NCI-H2081 treated with DMSO at 0.1 percent for 48 hours (cell line): ENCODE results near the gene RBM28.
"Not testable (repeated sequence)": the region's sequence is repeated elsewhere in the genome, so short reads cannot be mapped to it uniquely, and the experiment has no call there.

ENCODE experiments used
- DNase-seq: peaks from one replicate; lab custom pipeline; 2025; lab: John Stamatoyannopoulos, UW

Gene RBM28

GRCh38 chr7:128344431-128344774 is 695 bp upstream of the RBM28 start:
- DNase-seq: no peak

DNA sequence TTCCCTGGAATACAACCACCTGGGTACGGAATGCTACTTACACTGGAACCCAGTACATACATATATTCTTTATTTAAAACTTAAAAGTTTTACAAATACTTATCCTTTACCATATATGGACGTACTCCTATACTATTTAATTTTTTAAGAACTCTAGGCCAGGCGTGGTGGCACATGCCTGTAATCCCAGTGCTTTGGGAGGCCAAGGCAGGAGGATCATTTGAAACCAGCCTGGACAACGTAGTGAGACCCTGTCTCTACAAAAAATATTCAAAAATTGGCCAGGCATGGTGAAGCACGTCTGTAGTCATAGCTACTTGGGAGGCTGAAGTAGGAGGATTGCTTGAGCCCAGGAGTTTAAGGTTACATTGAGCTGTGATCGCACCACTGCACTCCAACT is 2.0 kb downstream of the RBM28 start:
- no peak for DNase-seq

- no peak for DNase-seq
These were observed 8.0 kb downstream of the RBM28 start for GRCh38 chr7:128335730-128336129.

GRCh38 chr7:128324368-128324680 is 19.4 kb downstream of the RBM28 start:
- DNase-seq: no peak

DNA sequence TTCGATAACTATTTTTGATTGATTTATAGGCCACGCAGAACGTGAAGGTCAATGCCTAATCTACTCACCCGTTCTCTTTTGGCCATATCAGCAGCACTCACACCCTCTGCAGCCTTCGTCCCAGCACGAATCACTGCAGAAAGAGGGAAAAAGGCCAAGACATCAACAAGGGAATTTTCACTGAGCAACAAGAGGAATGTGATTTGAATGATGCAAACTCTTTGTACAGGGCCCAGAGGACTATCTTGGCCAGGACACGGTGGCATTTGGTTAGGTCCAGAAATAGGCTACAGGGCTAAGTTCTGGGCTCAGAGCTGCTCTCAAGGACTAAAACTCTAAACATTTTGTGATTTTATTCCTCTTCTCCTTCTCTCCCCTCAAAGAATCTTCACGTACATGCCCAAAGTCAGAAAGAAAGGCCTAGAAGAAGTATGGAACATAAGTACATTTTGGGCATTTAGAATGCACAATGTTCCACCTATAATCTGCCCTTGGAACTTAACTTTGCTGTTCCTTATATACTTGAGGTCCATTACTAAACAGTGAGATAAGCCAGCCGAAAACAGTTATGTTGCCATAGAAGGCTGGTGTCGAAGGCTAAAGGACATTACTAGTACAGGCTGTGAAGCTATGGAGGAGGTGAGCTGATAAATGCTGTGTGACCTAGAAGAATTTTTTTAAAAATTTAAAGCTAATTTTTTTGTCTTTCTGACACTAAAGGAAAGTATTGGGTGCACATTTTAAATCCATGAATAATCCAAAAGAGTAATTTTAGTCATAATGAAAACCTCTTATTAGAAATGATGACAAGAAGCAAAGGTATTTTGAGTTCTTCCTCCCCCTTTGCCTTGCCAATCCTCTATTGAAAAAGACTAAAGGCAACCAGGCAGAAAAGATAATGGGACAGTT is 20.0 kb downstream of the RBM28 start:
- no peak for DNase-seq

GRCh38 chr7:128323040-128323439 is 20.7 kb downstream of the RBM28 start:
- no peak for DNase-seq

- no peak for DNase-seq
These were observed 21.6 kb downstream of the RBM28 start for GRCh38 chr7:128322040-128322643.

DNA sequence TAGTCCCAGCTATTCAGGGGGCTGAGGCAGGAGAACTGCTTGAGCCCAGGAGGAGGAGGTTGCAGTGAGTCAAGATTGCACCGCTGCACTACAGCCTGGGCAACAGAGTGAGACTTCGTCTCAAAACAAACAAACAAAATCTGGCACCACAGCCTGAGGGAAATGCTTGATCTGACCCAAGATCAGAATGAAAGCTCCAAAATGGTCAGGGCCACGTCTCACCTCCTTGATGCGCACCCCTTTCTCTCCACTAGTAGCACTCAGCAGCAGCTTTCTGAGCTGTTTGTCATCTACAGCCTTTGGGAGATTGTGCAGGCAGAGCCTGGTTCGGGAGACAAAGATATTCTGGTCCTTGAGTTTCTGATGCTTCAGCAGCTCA is 22.7 kb downstream of the RBM28 start:
- DNase-seq: no peak

DNA sequence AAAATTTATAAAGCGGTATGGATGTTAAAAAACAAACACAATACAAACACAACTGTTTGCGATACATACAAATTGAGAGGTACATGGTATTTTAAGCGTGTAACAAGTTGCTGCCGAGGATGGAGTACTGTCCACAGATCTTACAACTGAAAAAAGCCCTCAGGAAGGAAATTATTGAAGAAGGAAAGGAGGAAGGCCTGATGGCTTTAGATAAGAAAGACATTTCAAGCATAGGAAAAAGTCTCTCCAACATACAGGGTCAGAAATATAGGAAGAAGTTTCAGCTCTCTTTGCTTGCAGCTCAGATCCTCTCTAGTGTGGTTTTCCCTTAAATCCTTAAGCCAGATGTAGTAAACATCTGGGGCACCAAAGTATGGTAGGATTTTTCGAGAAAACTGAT is 25.0 kb downstream of the RBM28 start:
- no peak for DNase-seq

GRCh38 chr7:128311013-128311412 is 32.7 kb downstream of the RBM28 start:
- no peak for DNase-seq

DNA sequence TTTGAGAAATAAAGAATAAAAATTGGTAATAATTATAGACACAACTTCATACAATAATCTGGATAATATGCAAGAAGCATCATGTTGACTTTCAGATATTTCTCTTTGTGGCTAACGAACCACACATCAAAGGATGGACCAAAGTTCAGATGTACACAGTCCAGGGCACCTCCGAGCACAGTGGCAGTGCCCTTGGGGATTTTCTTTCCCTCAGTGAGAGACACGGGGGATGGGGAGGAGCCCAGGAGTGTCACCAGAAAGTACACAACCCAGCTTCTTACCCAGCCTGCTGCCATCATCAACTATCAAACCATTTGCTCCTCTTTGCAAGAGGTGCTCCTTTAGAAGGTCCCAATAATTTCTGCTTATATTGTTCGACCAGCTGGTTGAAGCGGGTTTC is 33.2 kb downstream of the RBM28 start:
- no peak for DNase-seq

DNA sequence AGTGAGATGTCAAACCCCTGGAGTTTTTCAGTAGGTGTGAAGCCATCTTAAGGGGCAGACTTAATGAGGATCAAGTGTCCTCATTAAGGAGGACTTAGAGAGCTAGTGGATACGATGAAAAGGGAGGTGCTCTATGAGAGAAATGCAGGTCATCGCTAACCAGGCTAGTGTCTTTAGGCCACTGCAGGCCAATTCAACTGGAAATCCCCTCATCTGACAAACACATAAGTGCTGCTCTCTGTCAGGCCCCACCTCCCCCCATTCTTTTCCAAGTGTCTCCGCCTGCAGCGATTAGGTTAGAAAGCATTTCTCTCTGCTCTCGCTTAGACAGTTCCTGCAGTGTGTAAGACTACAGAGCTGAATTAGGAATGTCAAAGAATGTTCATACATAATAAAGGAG is 33.7 kb downstream of the RBM28 start:
- no peak for DNase-seq

- no peak for DNase-seq
These were observed 34.6 kb downstream of the RBM28 start for GRCh38 chr7:128309124-128309523.

DNA sequence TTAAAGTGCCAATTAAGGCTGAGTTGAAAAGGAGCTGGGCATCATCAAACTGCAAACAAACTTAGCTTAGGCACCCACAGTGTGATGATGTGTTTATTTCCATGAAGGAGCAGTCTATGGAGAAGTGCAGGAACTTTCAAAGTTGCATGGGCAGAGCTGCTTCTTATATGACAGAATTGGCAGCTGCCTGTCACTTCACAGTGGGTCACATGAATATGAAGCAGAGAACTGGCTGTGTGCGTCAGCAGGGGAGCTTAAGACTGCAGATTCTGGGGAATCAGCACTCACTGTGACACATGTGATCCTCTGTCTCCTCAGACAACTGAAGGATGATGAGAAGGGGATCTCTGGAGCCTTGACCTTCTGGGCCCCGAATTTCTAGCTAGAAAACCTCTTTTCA is 36.6 kb downstream of the RBM28 start:
- DNase-seq: no peak

DNA sequence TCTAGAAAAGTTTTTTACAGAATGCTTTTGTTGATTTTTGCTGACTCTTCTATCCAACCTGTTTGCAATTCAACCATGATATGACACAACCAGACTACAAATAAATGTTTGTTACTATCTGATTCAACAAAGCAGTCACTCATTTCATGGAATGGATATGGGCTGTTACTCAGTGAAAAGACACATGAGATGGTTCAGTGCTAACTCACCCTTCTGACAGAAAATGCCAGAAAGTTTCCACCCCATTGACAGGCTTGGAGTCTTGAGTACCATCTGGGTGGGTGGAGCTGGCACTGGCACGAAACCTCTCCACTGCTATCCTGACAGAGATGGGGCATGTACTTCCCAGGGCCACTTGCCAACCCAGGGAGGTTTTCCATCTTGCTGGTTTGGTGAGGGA is 39.5 kb downstream of the RBM28 start:
- DNase-seq: no peak

- no peak for DNase-seq
These were observed 40.1 kb downstream of the RBM28 start for GRCh38 chr7:128303643-128304042.

- no peak for DNase-seq
These were observed 40.6 kb downstream of the RBM28 start for GRCh38 chr7:128303133-128303532.

DNA sequence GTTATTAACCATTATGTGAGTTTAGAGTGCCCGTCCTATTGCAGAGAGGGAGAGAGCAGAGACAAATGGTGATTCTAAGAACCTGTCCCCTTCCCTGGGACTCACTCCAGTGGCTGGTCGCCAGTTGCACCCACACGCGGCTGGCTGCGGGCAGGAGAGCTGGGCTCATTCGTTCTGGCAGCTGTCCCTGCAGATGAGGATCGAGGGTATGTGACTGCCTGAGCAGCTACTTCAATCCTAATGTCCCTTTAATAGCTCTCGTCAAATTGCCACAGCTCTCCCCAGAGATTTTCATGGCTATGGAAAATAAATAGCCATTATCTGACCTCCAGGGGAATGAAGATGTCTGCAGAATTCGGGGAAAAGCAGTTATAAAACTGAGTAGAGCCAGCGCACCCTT is 41.6 kb downstream of the RBM28 start:
- no peak for DNase-seq

GRCh38 chr7:128299109-128299607 is 44.5 kb downstream of the RBM28 start:
- no peak for DNase-seq

DNA sequence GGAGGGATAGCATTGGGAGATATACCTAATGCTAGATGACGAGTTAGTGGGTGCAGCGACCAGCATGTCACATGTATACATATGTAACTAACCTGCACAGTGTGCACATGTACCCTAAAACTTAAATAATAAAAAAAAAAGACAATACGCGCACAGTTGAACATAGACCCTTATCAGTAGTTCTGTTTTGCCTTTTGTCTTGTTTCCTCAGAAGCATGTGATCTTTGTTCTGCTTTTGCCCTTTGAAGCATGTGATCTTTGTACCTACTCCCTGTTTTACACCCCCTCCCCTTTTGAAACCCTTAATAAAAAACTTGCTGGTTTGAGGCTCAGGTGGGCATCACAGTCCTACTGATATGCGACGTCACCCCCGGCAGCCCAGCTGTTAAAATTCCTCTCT is 45.7 kb downstream of the RBM28 start:
- not testable (repeated sequence) for DNase-seq

GRCh38 chr7:128287556-128287955 is 56.2 kb downstream of the RBM28 start:
- no peak for DNase-seq

GRCh38 chr7:128284102-128284501 is 59.6 kb downstream of the RBM28 start:
- DNase-seq: no peak

GRCh38 chr7:128281605-128282380 is 61.9 kb downstream of the RBM28 start:
- DNase-seq: no peak
